ENCODE data around the gene PLXDC1. TPM values are rescaled to one million over a fixed set of nuclear protein-coding genes. Genes with fewer than 3 reads are reported as not detected.

PLXDC1 gene
- total and polyA plus RNA-seq, 4 donors = 1.7 to 39.1 (median 4.8) TPM

- Histone ChIP-seq H3K9me3 (ENCODE audit: control insufficient read depth, low read length) (no peaks in the 10 kb centered on the region), H3K4me1 (ENCODE audit: control insufficient read depth in 1 of 2, insufficient read depth in 2 of 2, low read length in 2 of 2) (peaks cover 0 to 3% of the 10 kb centered on the region in 2 donors), H3K27me3 (ENCODE audit: control insufficient read depth in 1 of 2, insufficient read depth in 2 of 2, low read length in 1 of 2) (no peaks in the 10 kb centered on the region), H3K4me3 (ENCODE audit: low read length in 2 of 2) (peak overlapping the region; percentile 63 to 93), H3K36me3 (ENCODE audit: control insufficient read depth in 1 of 2, insufficient read depth in 2 of 2, low read length in 1 of 2) (no peaks in the 10 kb centered on the region), H3K27ac (ENCODE audit: low read depth in 1 of 2, low read length in 2 of 2) (peak overlapping the region in 1 of 2 donors; percentile 28)
- DNase-seq (no peak), ATAC-seq (ENCODE audit: low FRiP score) (no peak)
- intact Hi-C loops (cut with DNase I) = loop anchor here in 1 of 2 donors (5.0 kb wide), 1 partner anchor 36 kb away; no protein-coding TSS in a partner anchor
- WGBS, 2 donors = 8 to 11% methylated on average over 6 to 8 of the region's 8 CpGs
Observed at GRCh38 chr17:39196241-39196807, 44.9 kb upstream of the PLXDC1 start.

GRCh38 chr17:39195568-39196160 lies 44.2 kb upstream of the PLXDC1 start:
- 2 to 6% methylated on average over 8 of the region's 8 CpGs for WGBS, 2 donors
- Histone ChIP-seq H3K36me3 (ENCODE audit: control insufficient read depth in 1 of 2, insufficient read depth in 2 of 2, low read length in 1 of 2) (no peaks in the 10 kb centered on the region), H3K4me1 (ENCODE audit: control insufficient read depth in 1 of 2, insufficient read depth in 2 of 2, low read length in 2 of 2) (peaks cover 0 to 1% of the 10 kb centered on the region in 2 donors), H3K27me3 (ENCODE audit: control insufficient read depth in 1 of 2, insufficient read depth in 2 of 2, low read length in 1 of 2) (no peaks in the 10 kb centered on the region), H3K9me3 (ENCODE audit: control insufficient read depth, low read length) (no peaks in the 10 kb centered on the region), H3K4me3 (ENCODE audit: low read length in 2 of 2) (peak overlapping the region in 1 of 2 donors; percentile 63), H3K27ac (ENCODE audit: low read depth in 1 of 2, low read length in 2 of 2) (peak overlapping the region in 1 of 2 donors; percentile 81)
- DNase-seq = no peak
- ATAC-seq (ENCODE audit: low FRiP score) = no peak
- intact Hi-C loops (cut with DNase I) = loop anchor here in 1 of 2 donors (5.0 kb wide), 1 partner anchor 37 kb away; no protein-coding TSS in a partner anchor

GRCh38 chr17:39194985-39195524 lies 43.6 kb upstream of the PLXDC1 start:
- WGBS, 2 donors = 13 to 15% methylated on average over 10 of the region's 10 CpGs
- H3K27me3 ChIP-seq (ENCODE audit: control insufficient read depth in 1 of 2, insufficient read depth in 2 of 2, low read length in 1 of 2) = no peaks in the 10 kb centered on the region
- peak overlapping the region in 1 of 2 donors; percentile 81 for H3K27ac ChIP-seq (ENCODE audit: low read depth in 1 of 2, low read length in 2 of 2)
- ATAC-seq (ENCODE audit: low FRiP score) (no peak), DNase-seq (no peak)
- intact Hi-C loops (cut with DNase I) = loop anchor here in 1 of 2 donors (5.0 kb wide), 1 partner anchor 37 kb away; no protein-coding TSS in a partner anchor
- H3K36me3 ChIP-seq (ENCODE audit: control insufficient read depth in 1 of 2, insufficient read depth in 2 of 2, low read length in 1 of 2) = no peaks in the 10 kb centered on the region
- H3K4me1 ChIP-seq (ENCODE audit: control insufficient read depth in 1 of 2, insufficient read depth in 2 of 2, low read length in 2 of 2) = peaks cover 0 to 1% of the 10 kb centered on the region in 2 donors
- H3K9me3 ChIP-seq (ENCODE audit: control insufficient read depth, low read length) = no peaks in the 10 kb centered on the region
- no peak overlapping the region for H3K4me3 ChIP-seq (ENCODE audit: low read length in 2 of 2)

GRCh38 chr17:39194089-39194984 lies 42.9 kb upstream of the PLXDC1 start:
- Histone ChIP-seq H3K9me3 (ENCODE audit: control insufficient read depth, low read length) (no peaks in the 10 kb centered on the region), H3K27me3 (ENCODE audit: control insufficient read depth in 1 of 2, insufficient read depth in 2 of 2, low read length in 1 of 2) (no peaks in the 10 kb centered on the region), H3K27ac (ENCODE audit: low read depth in 1 of 2, low read length in 2 of 2) (peak overlapping the region in 1 of 2 donors; percentile 81), H3K4me1 (ENCODE audit: control insufficient read depth in 1 of 2, insufficient read depth in 2 of 2, low read length in 2 of 2) (peaks cover 0 to 1% of the 10 kb centered on the region in 2 donors), H3K36me3 (ENCODE audit: control insufficient read depth in 1 of 2, insufficient read depth in 2 of 2, low read length in 1 of 2) (no peaks in the 10 kb centered on the region), H3K4me3 (ENCODE audit: low read length in 2 of 2) (no peak overlapping the region)
- DNase-seq (peak; percentile 84 to 95), ATAC-seq (ENCODE audit: low FRiP score) (peak; percentile 58)
- 23 to 25% methylated on average over 20 of the region's 20 CpGs for WGBS, 2 donors
- intact Hi-C loops (cut with DNase I) = no loop called here

GRCh38 chr17:39193346-39193745 lies 41.9 kb upstream of the PLXDC1 start:
- no peak for ATAC-seq (ENCODE audit: low FRiP score)
- H3K27me3 ChIP-seq (ENCODE audit: control insufficient read depth in 1 of 2, insufficient read depth in 2 of 2, low read length in 1 of 2) = no peaks in the 10 kb centered on the region
- no peaks in the 10 kb centered on the region for H3K36me3 ChIP-seq (ENCODE audit: control insufficient read depth in 1 of 2, insufficient read depth in 2 of 2, low read length in 1 of 2)

GRCh38 chr17:39192901-39193300 lies 41.5 kb upstream of the PLXDC1 start:
- no peaks in the 10 kb centered on the region for H3K36me3 ChIP-seq (ENCODE audit: control insufficient read depth in 1 of 2, insufficient read depth in 2 of 2, low read length in 1 of 2)

More at GRCh38 chr17:39193346-39193745, 41.9 kb upstream of the PLXDC1 start:
- H3K9me3 ChIP-seq (ENCODE audit: control insufficient read depth, low read length) = no peaks in the 10 kb centered on the region
- no peak for DNase-seq
- no peak overlapping the region for H3K27ac ChIP-seq (ENCODE audit: low read depth in 1 of 2, low read length in 2 of 2)
- no peak overlapping the region for H3K4me3 ChIP-seq (ENCODE audit: low read length in 2 of 2)
- peaks cover 0 to 1% of the 10 kb centered on the region in 2 donors for H3K4me1 ChIP-seq (ENCODE audit: control insufficient read depth in 1 of 2, insufficient read depth in 2 of 2, low read length in 2 of 2)
- 51 to 54% methylated on average over 10 of the region's 10 CpGs for WGBS, 2 donors
- intact Hi-C loops (cut with DNase I) = no loop called here

GRCh38 chr17:39191750-39192510 lies 40.5 kb upstream of the PLXDC1 start:
- Histone ChIP-seq H3K36me3 (ENCODE audit: control insufficient read depth in 1 of 2, insufficient read depth in 2 of 2, low read length in 1 of 2) (peaks cover 0 to 3% of the 10 kb centered on the region in 2 donors), H3K27me3 (ENCODE audit: control insufficient read depth in 1 of 2, insufficient read depth in 2 of 2, low read length in 1 of 2) (no peaks in the 10 kb centered on the region), H3K4me1 (ENCODE audit: control insufficient read depth in 1 of 2, insufficient read depth in 2 of 2, low read length in 2 of 2) (peaks cover 0 to 1% of the 10 kb centered on the region in 2 donors), H3K4me3 (ENCODE audit: low read length in 2 of 2) (no peak overlapping the region), H3K9me3 (ENCODE audit: control insufficient read depth, low read length) (no peaks in the 10 kb centered on the region), H3K27ac (ENCODE audit: low read depth in 1 of 2, low read length in 2 of 2) (no peak overlapping the region)
- ATAC-seq (ENCODE audit: low FRiP score) (no peak), DNase-seq (no peak)
- intact Hi-C loops (cut with DNase I) = no loop called here
- WGBS, 2 donors = 80 to 85% methylated on average over 9 of the region's 9 CpGs

More at GRCh38 chr17:39192901-39193300, 41.5 kb upstream of the PLXDC1 start:
- ATAC-seq (ENCODE audit: low FRiP score) (no peak), DNase-seq (no peak)
- H3K4me1 ChIP-seq (ENCODE audit: control insufficient read depth in 1 of 2, insufficient read depth in 2 of 2, low read length in 2 of 2) = peaks cover 0 to 1% of the 10 kb centered on the region in 2 donors
- WGBS, 2 donors = 88 to 91% methylated on average over 15 to 16 of the region's 16 CpGs
- H3K9me3 ChIP-seq (ENCODE audit: control insufficient read depth, low read length) = no peaks in the 10 kb centered on the region
- H3K27me3 ChIP-seq (ENCODE audit: control insufficient read depth in 1 of 2, insufficient read depth in 2 of 2, low read length in 1 of 2) = no peaks in the 10 kb centered on the region
- intact Hi-C loops (cut with DNase I) = no loop called here
- H3K4me3 ChIP-seq (ENCODE audit: low read length in 2 of 2) = no peak overlapping the region
- no peak overlapping the region for H3K27ac ChIP-seq (ENCODE audit: low read depth in 1 of 2, low read length in 2 of 2)

All from aorta (tissue), 5 donors.